CD4-positive, alpha-beta memory T cell (primary cell): ENCODE data around the gene RTN4. TPM values are rescaled to one million over a fixed set of nuclear protein-coding genes. Genes with fewer than 3 reads are reported as not detected.

Experiments used
- CTCF ChIA-PET: fragments of 350-600 bp; sonication (Branson Sonifier 250); formaldehyde crosslinking; loops from one replicate; lab custom pipeline; 2021; ENCODE audit warnings: inconsistent platforms; ENCODE audit not compliant: partially characterized antibody; lab: Charles Lee
- POLR2A ChIA-PET: fragments of 350-600 bp; sonication (Branson Sonifier 250); formaldehyde crosslinking; loops from one replicate; lab custom pipeline; 2021; ENCODE audit not compliant: partially characterized antibody; lab: Charles Lee
- DNase-seq, 5 donors: peaks; one replicate each; pipeline versions ENCODE4 v3.0.0 to v3.0.0-alpha.2; 2020 to 2022; ENCODE audit warnings: mixed read lengths in 1 of 5
- H3K27ac ChIP-seq: one replicate; pipeline ENCODE4 v1.7.0; 2013; ENCODE audit warnings: low read depth, low read length
- H3K27me3 ChIP-seq: 2 replicates; pipeline ENCODE4 v1.7.0; 2013; ENCODE audit warnings: mild to moderate bottlenecking, low read length, moderate library complexity; ENCODE audit not compliant: insufficient read depth
- H3K36me3 ChIP-seq: 2 replicates; pipeline ENCODE4 v1.7.0; 2013; ENCODE audit warnings: mild to moderate bottlenecking, low read length, moderate library complexity; ENCODE audit not compliant: insufficient read depth
- H3K4me1 ChIP-seq: 2 replicates; pipeline ENCODE4 v1.7.0; 2013; ENCODE audit warnings: mild to moderate bottlenecking, low read length, moderate library complexity; ENCODE audit not compliant: insufficient read depth
- H3K4me3 ChIP-seq, 2 donors: one replicate each; pipeline ENCODE4 v1.7.0; 2013; ENCODE audit warnings: low read length in 2 of 2, mild to moderate bottlenecking in 1 of 2
- H3K9me3 ChIP-seq, 2 donors: one replicate each; pipeline ENCODE4 v1.7.0; 2013; ENCODE audit warnings: low read length in 2 of 2, control low read depth in 1 of 2; ENCODE audit not compliant: control insufficient read depth in 1 of 2
- H3K27ac Mint-ChIP-seq, 7 donors: one replicate each; pipeline ENCODE4 v1.8.0; 2020 to 2021; ENCODE audit warnings: mixed read lengths in 7 of 7, mild to moderate bottlenecking in 6 of 7, inconsistent platforms in 3 of 7, moderate library complexity in 3 of 7
- H3K27me3 Mint-ChIP-seq, 2 donors: one replicate each; pipeline ENCODE4 v1.8.0; 2020 to 2021; ENCODE audit warnings: mixed read lengths in 2 of 2
- H3K36me3 Mint-ChIP-seq, 2 donors: one replicate each; pipeline ENCODE4 v1.8.0; 2020 to 2021; ENCODE audit warnings: mixed read lengths in 2 of 2, inconsistent platforms in 1 of 2, mild to moderate bottlenecking in 1 of 2
- H3K4me1 Mint-ChIP-seq, 4 donors: one replicate each; pipeline ENCODE4 v1.8.0; 2020 to 2021; ENCODE audit warnings: mixed read lengths in 4 of 4, mild to moderate bottlenecking in 1 of 4
- H3K4me3 Mint-ChIP-seq, 8 donors: one replicate each; pipeline ENCODE4 v1.8.0; 2020 to 2021; ENCODE audit warnings: mixed read lengths in 8 of 8, mild to moderate bottlenecking in 7 of 8, moderate library complexity in 6 of 8, inconsistent platforms in 3 of 8
- H3K9me3 Mint-ChIP-seq, 8 donors: one replicate each; pipeline ENCODE4 v1.8.0; 2020 to 2021; ENCODE audit warnings: mixed read lengths in 8 of 8, mild to moderate bottlenecking in 5 of 8, inconsistent platforms in 3 of 8, moderate library complexity in 1 of 8
- intact Hi-C: fragments of 100-400 bp; cut with micrococcal nuclease; formaldehyde crosslinking; loops from one replicate; pipeline ENCODE4 v1.15.1; 2023
- polyA plus RNA-seq, 2 donors: library from polyadenylated mRNA; unstranded; fragments of 300-500 nt; fragmentation: Illumina TruSeq; gene quantifications; one replicate each; pipeline ENCODE4 v1.2.3, GENCODE V29; 2021
- total RNA-seq, 2 experiments: library from RNA; stranded (reverse); gene quantifications; one replicate each; pipeline ENCODE4 v1.2.3, GENCODE V29; 2021

The RTN4 gene
- total and polyA plus RNA-seq, 4 experiments from 2014 or later: 73.8 to 90.0 (median 85.2) TPM

DNA sequence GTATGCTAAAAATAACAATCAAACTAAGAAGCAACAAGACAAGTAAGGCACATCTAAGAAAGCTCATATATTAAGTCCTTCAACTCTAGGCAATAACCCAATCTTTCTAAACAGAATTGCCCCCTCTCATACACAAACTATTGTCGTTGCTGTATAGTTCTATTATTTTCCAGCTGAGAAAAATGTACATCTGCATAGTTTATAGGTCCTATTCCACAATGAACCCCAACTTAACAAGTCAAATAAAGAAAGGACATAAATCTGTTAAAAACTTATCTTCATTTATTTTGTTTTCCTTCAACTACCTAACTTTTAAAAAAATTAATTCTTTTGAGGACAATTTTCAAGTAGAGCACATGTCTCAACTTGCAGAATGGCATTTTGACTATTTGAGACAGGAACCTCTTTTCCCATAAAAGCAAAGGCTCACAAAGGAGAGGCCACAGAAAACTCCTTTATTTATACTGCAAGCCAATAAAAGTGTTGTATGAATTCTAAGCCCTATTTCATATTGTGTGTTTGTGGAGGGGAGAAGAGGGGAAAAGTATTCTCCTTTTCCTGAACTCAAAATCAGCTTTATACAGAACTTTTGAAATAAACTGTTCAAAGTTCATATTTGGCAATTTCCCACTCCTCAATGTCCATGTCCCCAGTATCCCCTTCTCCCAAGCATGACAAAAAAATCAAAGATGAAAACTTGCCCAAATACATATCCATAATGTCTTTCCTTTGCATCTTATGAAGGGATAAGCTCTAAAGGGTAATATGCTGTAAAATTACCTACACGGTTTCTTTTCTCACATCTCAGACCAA, 37.4 kb downstream of the RTN4 start:
- peak overlapping the region; percentile 65 to 87 (median 79) for H3K27ac Mint-ChIP-seq
- H3K4me1 Mint-ChIP-seq: peaks cover 22 to 53% (median 43%) of the 10 kb centered on the region in 4 donors
- H3K36me3 ChIP-seq: no peaks in the 10 kb centered on the region
- ChIA-PET CTCF (interaction anchor here (1.1 to 13.7 kb wide), 13 partner anchors 12 to 211 kb away, joined by 3 to 177 read pairs (median 5); partner anchors contain the start of gene RTN4), POLR2A (interaction anchor here (1.1 to 4.5 kb wide), 4 partner anchors 21 to 161 kb away, joined by 3 to 42 read pairs (median 4); partner anchors contain the start of gene RTN4)
- no peak for DNase-seq
- no peak overlapping the region for H3K27ac ChIP-seq
- H3K9me3 ChIP-seq: no peaks in the 10 kb centered on the region
- H3K36me3 Mint-ChIP-seq: peaks cover 0 to 4% of the 10 kb centered on the region in 2 donors
- no peaks in the 10 kb centered on the region for H3K27me3 ChIP-seq
- H3K4me3 ChIP-seq: no peak overlapping the region
- no peaks in the 10 kb centered on the region for H3K9me3 Mint-ChIP-seq
- intact Hi-C loops: loop anchor here (5.0 to 10.0 kb wide), 2 partner anchors 111 to 488 kb away; no protein-coding TSS in a partner anchor
- H3K4me1 ChIP-seq: peaks cover 53% of the 10 kb centered on the region
- no peaks in the 10 kb centered on the region for H3K27me3 Mint-ChIP-seq
- H3K4me3 Mint-ChIP-seq: peak overlapping the region in 2 of 8 donors; percentile 18 to 59

DNA sequence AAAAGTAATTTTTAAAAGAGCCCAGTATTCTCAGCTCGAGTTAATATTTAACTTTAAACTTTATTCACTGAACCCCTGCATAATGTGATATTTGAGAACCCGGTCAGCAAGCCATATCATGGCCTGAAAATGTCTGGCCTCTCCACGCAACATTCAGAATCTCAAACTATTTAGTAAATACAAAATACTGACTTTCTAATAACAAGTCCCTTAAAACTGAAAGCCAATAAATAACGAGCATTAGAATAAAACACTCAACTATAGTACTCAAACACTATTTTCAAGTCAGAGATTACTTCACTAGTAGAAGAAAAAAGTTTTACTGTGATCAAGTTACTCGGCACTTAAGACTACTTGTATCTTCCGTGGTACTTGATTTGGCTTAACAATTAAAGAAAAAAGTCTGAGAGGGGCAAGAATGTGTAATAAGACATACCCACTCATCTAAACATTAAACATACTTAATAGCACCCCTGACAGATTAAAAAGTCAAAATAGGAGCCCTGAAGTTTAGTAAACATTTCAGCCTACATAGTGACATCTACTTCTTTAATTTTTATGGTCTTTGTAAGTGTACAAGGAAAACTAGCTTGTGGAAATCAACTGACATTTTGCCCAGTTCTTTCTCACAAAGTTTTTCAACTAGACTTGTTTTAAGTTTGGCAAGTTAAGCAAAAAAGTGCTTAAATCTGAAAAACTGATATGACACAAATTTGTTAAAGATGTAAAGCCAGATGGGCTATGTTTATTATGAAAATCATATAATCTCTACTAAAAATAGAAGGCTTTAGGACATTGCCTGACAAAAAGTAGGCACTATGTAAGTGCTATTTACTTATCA, 38.2 kb downstream of the RTN4 start:
- H3K4me1 ChIP-seq: peaks cover 61% of the 10 kb centered on the region
- peak overlapping the region in 2 of 8 donors; percentile 3 to 25 for H3K4me3 Mint-ChIP-seq
- ChIA-PET CTCF (interaction anchor here (1.3 to 13.7 kb wide), 11 partner anchors 11 to 346 kb away, joined by 3 to 177 read pairs (median 5); partner anchors contain the start of gene RTN4), POLR2A (interaction anchor here (4.5 kb wide), 1 partner anchor 38 kb away, joined by 42 read pairs; the partner anchor contains the start of gene RTN4)
- no peak overlapping the region for H3K4me3 ChIP-seq
- H3K9me3 ChIP-seq: no peaks in the 10 kb centered on the region
- no peaks in the 10 kb centered on the region for H3K27me3 ChIP-seq
- peak overlapping the region; percentile 65 to 90 (median 80) for H3K27ac Mint-ChIP-seq
- DNase-seq: no peak
- intact Hi-C loops: loop anchor here (5.0 to 10.0 kb wide), 2 partner anchors 110 to 487 kb away; no protein-coding TSS in a partner anchor
- no peaks in the 10 kb centered on the region for H3K27me3 Mint-ChIP-seq
- H3K36me3 Mint-ChIP-seq: peaks cover 0 to 2% of the 10 kb centered on the region in 2 donors
- no peak overlapping the region for H3K27ac ChIP-seq
- H3K9me3 Mint-ChIP-seq: no peaks in the 10 kb centered on the region
- H3K36me3 ChIP-seq: no peaks in the 10 kb centered on the region
- peaks cover 29 to 55% (median 46%) of the 10 kb centered on the region in 4 donors for H3K4me1 Mint-ChIP-seq

- no peaks in the 10 kb centered on the region for H3K27me3 Mint-ChIP-seq
- H3K4me3 Mint-ChIP-seq: peak overlapping the region in 6 of 8 donors; percentile 4 to 97 (median 92)
- intact Hi-C loops: loop anchor here (5.0 to 10.0 kb wide), 2 partner anchors 109 to 486 kb away; no protein-coding TSS in a partner anchor
- no peaks in the 10 kb centered on the region for H3K27me3 ChIP-seq
- peaks cover 40 to 67% (median 57%) of the 10 kb centered on the region in 4 donors for H3K4me1 Mint-ChIP-seq
- peak overlapping the region; percentile 45 to 98 (median 93) for H3K27ac Mint-ChIP-seq
- ChIA-PET POLR2A (interaction anchor here (1.9 to 4.5 kb wide), 3 partner anchors 39 to 212 kb away, joined by 7 to 42 read pairs (median 8); partner anchors contain the start of gene RTN4), CTCF (interaction anchor here (1.1 to 13.7 kb wide), 10 partner anchors 39 to 344 kb away, joined by 3 to 177 read pairs (median 4); partner anchors contain the start of gene RTN4)
- peaks cover 72% of the 10 kb centered on the region for H3K4me1 ChIP-seq
- DNase-seq: no peak
- no peaks in the 10 kb centered on the region for H3K36me3 ChIP-seq
- no peak overlapping the region for H3K4me3 ChIP-seq
- peaks cover 0 to 2% of the 10 kb centered on the region in 2 donors for H3K36me3 Mint-ChIP-seq
- H3K9me3 ChIP-seq: no peaks in the 10 kb centered on the region
- no peak overlapping the region for H3K27ac ChIP-seq
- no peaks in the 10 kb centered on the region for H3K9me3 Mint-ChIP-seq
These were observed 39.3 kb downstream of the RTN4 start for GRCh38 chr2:55010915-55011314.

GRCh38 chr2:55010149-55010591, 40.1 kb downstream of the RTN4 start:
- Histone ChIP-seq H3K36me3 (no peaks in the 10 kb centered on the region), H3K27me3 (no peaks in the 10 kb centered on the region), H3K9me3 (no peaks in the 10 kb centered on the region), H3K4me3 (peak overlapping the region; percentile 9 to 44), H3K4me1 (peaks cover 80% of the 10 kb centered on the region), H3K27ac (peak overlapping the region; percentile 44)
- H3K36me3 Mint-ChIP-seq: peaks cover 2% of the 10 kb centered on the region in 2 donors
- no peaks in the 10 kb centered on the region for H3K27me3 Mint-ChIP-seq
- peak overlapping the region; percentile 80 to 98 (median 94) for H3K27ac Mint-ChIP-seq
- intact Hi-C loops: loop anchor here (5.0 to 10.0 kb wide), 2 partner anchors 108 to 485 kb away; no protein-coding TSS in a partner anchor
- ChIA-PET POLR2A (interaction anchor here (1.2 to 4.5 kb wide), 5 partner anchors 40 to 222 kb away, joined by 3 to 42 read pairs (median 7); partner anchors contain the start of genes CLHC1, RPS27A and RTN4), CTCF (interaction anchor here (1.1 to 13.7 kb wide), 11 partner anchors 40 to 417 kb away, joined by 3 to 177 read pairs (median 4); partner anchors contain the start of gene RTN4)
- peak; percentile 50 to 82 (median 71) for DNase-seq
- no peaks in the 10 kb centered on the region for H3K9me3 Mint-ChIP-seq
- H3K4me1 Mint-ChIP-seq: peaks cover 45 to 73% (median 60%) of the 10 kb centered on the region in 4 donors
- peak overlapping the region; percentile 83 to 97 (median 93) for H3K4me3 Mint-ChIP-seq

GRCh38 chr2:55009277-55010060, 40.8 kb downstream of the RTN4 start:
- intact Hi-C loops: loop anchor here (5.0 to 10.0 kb wide), 2 partner anchors 107 to 485 kb away; no protein-coding TSS in a partner anchor
- peaks cover 48 to 74% (median 60%) of the 10 kb centered on the region in 4 donors for H3K4me1 Mint-ChIP-seq
- no peaks in the 10 kb centered on the region for H3K9me3 ChIP-seq
- H3K36me3 Mint-ChIP-seq: peaks cover 2 to 8% of the 10 kb centered on the region in 2 donors
- H3K27me3 Mint-ChIP-seq: no peaks in the 10 kb centered on the region
- no peaks in the 10 kb centered on the region for H3K9me3 Mint-ChIP-seq
- H3K4me1 ChIP-seq: peaks cover 80% of the 10 kb centered on the region
- H3K27ac ChIP-seq: peak overlapping the region; percentile 44
- peak in 2 of 5 donors; percentile 25 to 46 for DNase-seq
- H3K27ac Mint-ChIP-seq: peak overlapping the region; percentile 80 to 98 (median 94)
- no peaks in the 10 kb centered on the region for H3K27me3 ChIP-seq
- POLR2A ChIA-PET: interaction anchor here (1.2 to 4.5 kb wide), 5 partner anchors 40 to 223 kb away, joined by 3 to 42 read pairs (median 7); partner anchors contain the start of genes CLHC1, RPS27A and RTN4
- H3K4me3 Mint-ChIP-seq: peak overlapping the region; percentile 83 to 97 (median 93)
- H3K4me3 ChIP-seq: peak overlapping the region; percentile 9 to 44
- no peaks in the 10 kb centered on the region for H3K36me3 ChIP-seq
- CTCF ChIA-PET: interaction anchor here (0.7 to 13.7 kb wide), 12 partner anchors 39 to 668 kb away, joined by 3 to 177 read pairs (median 4); partner anchors contain the start of gene RTN4
